ENCODE data around the gene CACNA1A.
"Not testable (repeated sequence)": the region's sequence is repeated elsewhere in the genome, so short reads cannot be mapped to it uniquely, and the experiment has no call there.

CACNA1A gene

GRCh38 chr19:13420780-13421179 is 85.5 kb downstream of the CACNA1A start:
- DNase-seq = no peak

- no peak for DNase-seq
Observed at GRCh38 chr19:13417054-13417453, 89.2 kb downstream of the CACNA1A start.

GRCh38 chr19:13411899-13412298 is 94.4 kb downstream of the CACNA1A start:
- DNase-seq = no peak

- no peak for DNase-seq
Observed at GRCh38 chr19:13410946-13411345, 95.3 kb downstream of the CACNA1A start.

- no peak for DNase-seq
Observed at GRCh38 chr19:13408889-13409518, 97.3 kb downstream of the CACNA1A start.

- DNase-seq = no peak
Observed at GRCh38 chr19:13404236-13404635, 102.0 kb downstream of the CACNA1A start.

- DNase-seq = no peak
Observed at GRCh38 chr19:13401388-13401787, 104.9 kb downstream of the CACNA1A start.

- DNase-seq = no peak
Observed at GRCh38 chr19:13400296-13400695, 106.0 kb downstream of the CACNA1A start.

- DNase-seq = no peak
Observed at GRCh38 chr19:13399746-13400145, 106.5 kb downstream of the CACNA1A start.

GRCh38 chr19:13398780-13399726 is 107.2 kb downstream of the CACNA1A start:
- DNase-seq = no peak

- no peak for DNase-seq
Observed at GRCh38 chr19:13398182-13398581, 108.1 kb downstream of the CACNA1A start.

- no peak for DNase-seq
Observed at GRCh38 chr19:13396250-13397080, 109.8 kb downstream of the CACNA1A start.

GRCh38 chr19:13382633-13382938 is 123.7 kb downstream of the CACNA1A start:
- no peak for DNase-seq

- DNase-seq = no peak
Observed at GRCh38 chr19:13381827-13382632, 124.2 kb downstream of the CACNA1A start.

- DNase-seq = no peak
Observed at GRCh38 chr19:13376537-13376936, 129.7 kb downstream of the CACNA1A start.

- DNase-seq = no peak
Observed at GRCh38 chr19:13373599-13373998, 132.7 kb downstream of the CACNA1A start.

GRCh38 chr19:13370948-13371347 is 135.3 kb downstream of the CACNA1A start:
- no peak for DNase-seq

GRCh38 chr19:13366529-13367143 is 139.6 kb downstream of the CACNA1A start:
- DNase-seq = no peak

GRCh38 chr19:13363954-13364353 is 142.3 kb downstream of the CACNA1A start:
- no peak for DNase-seq

- no peak for DNase-seq
Observed at GRCh38 chr19:13363245-13363644, 143.0 kb downstream of the CACNA1A start.

- DNase-seq = no peak
Observed at GRCh38 chr19:13362668-13363067, 143.6 kb downstream of the CACNA1A start.

GRCh38 chr19:13361726-13362125 is 144.6 kb downstream of the CACNA1A start:
- not testable (repeated sequence) for DNase-seq
